HEK293 (cell line): ENCODE results near the gene PLEKHA1.

ENCODE experiments used
- CTCF ChIP-seq: fragments of 450-650 bp; formaldehyde crosslinking; IDR thresholded peaks from 2 replicates; pipeline ENCODE4 v1.5.1; 2016; ENCODE audit warnings: missing biosample characterization, missing genetic modification characterization
- GLIS1 ChIP-seq: fragments of 450-650 bp; formaldehyde crosslinking; IDR thresholded peaks from 2 replicates; pipeline ENCODE4 v1.5.1; 2016; ENCODE audit warnings: missing biosample characterization, missing genetic modification characterization
- MZF1 ChIP-seq: fragments of 450-650 bp; formaldehyde crosslinking; IDR thresholded peaks from 2 replicates; pipeline ENCODE4 v1.5.1; 2017; ENCODE audit warnings: missing biosample characterization, missing genetic modification characterization, borderline replicate concordance
- SALL2 ChIP-seq: fragments of 450-650 bp; formaldehyde crosslinking; IDR thresholded peaks from 2 replicates; pipeline ENCODE4 v1.5.0; 2017; ENCODE audit warnings: missing biosample characterization, mild to moderate bottlenecking, missing genetic modification characterization, borderline replicate concordance
- ZBTB10 ChIP-seq: fragments of 450-650 bp; formaldehyde crosslinking; IDR thresholded peaks from 2 replicates; pipeline ENCODE4 v1.5.1; 2016; ENCODE audit warnings: missing biosample characterization, missing genetic modification characterization
- ZBTB49 ChIP-seq: fragments of 450-650 bp; formaldehyde crosslinking; IDR thresholded peaks from 2 replicates; pipeline ENCODE4 v1.5.1; 2016; ENCODE audit warnings: missing biosample characterization, missing genetic modification characterization, low read depth
- ZNF280C ChIP-seq: fragments of 450-650 bp; formaldehyde crosslinking; IDR thresholded peaks from 2 replicates; pipeline ENCODE4 v1.5.1; 2016; ENCODE audit warnings: missing biosample characterization, missing genetic modification characterization
- ZNF416 ChIP-seq: fragments of 450-650 bp; formaldehyde crosslinking; IDR thresholded peaks from 2 replicates; pipeline ENCODE4 v1.5.1; 2016; ENCODE audit warnings: missing biosample characterization, missing genetic modification characterization
- ZNF580 ChIP-seq: fragments of 450-650 bp; formaldehyde crosslinking; IDR thresholded peaks from 2 replicates; pipeline ENCODE4 v1.5.1; 2016; ENCODE audit warnings: missing biosample characterization, missing genetic modification characterization
- ZNF707 ChIP-seq: fragments of 450-650 bp; formaldehyde crosslinking; IDR thresholded peaks from 2 replicates; pipeline ENCODE4 v1.5.1; 2016; ENCODE audit warnings: missing biosample characterization, missing genetic modification characterization
- ZNF776 ChIP-seq: fragments of 450-650 bp; formaldehyde crosslinking; IDR thresholded peaks from 2 replicates; pipeline ENCODE4 v1.5.0; 2017; ENCODE audit warnings: missing biosample characterization, missing genetic modification characterization, borderline replicate concordance

- TF ChIP-seq ZNF416 (tag by site-specific recombination) = no peak
- TF ChIP-seq ZNF580 (tag by site-specific recombination) = no peak
- TF ChIP-seq ZNF776 (tag by site-specific recombination) = no peak
- TF ChIP-seq ZBTB49 = no peak
- no peak for TF ChIP-seq GLIS1 (tag by site-specific recombination)
- no peak for TF ChIP-seq ZNF707 (tag by site-specific recombination)
- no peak for TF ChIP-seq ZNF280C (tag by site-specific recombination)
- no peak for TF ChIP-seq MZF1 (tag by site-specific recombination)
- no peak for TF ChIP-seq ZBTB10 (tag by site-specific recombination)
- TF ChIP-seq CTCF (tag by site-specific recombination) = no peak
- TF ChIP-seq SALL2 (tag by site-specific recombination) = no peak
These were observed 28.1 kb upstream of the PLEKHA1 start for GRCh38 chr10:122346326-122346950.
